Measurements from ENCODE around the gene GTF2B. TPM values are rescaled to one million over a fixed set of nuclear protein-coding genes. Genes with fewer than 3 reads are reported as not detected.

Gene GTF2B
- total RNA-seq, 2 donors from 2014 or later = 29.8 to 34.0 TPM

GRCh38 chr1:88891951-88892340, 579 bp upstream of the GTF2B start:
- Histone ChIP-seq H3K27ac (peak overlapping the region; percentile 89 to 95), H3K4me1 (replicated peaks) (no peaks in the 10 kb centered on the region), H3K4me3 (peak overlapping the region; percentile 87 to 93), H3K27me3 (replicated peaks; ENCODE audit: insufficient read depth) (no peaks in the 10 kb centered on the region), H3K36me3 (no peaks in the 10 kb centered on the region), H3K9me3 (no peaks in the 10 kb centered on the region)
- TF ChIP-seq CTCF (IDR thresholded peaks at IDR 0.05) (no peak), POLR2A (IDR thresholded peaks at IDR 0.05) (no peak), POLR2AphosphoS5 (IDR thresholded peaks at IDR 0.05) (no peak)
- WGBS = 16% methylated on average over 10 of the region's 10 CpGs
- DNase-seq (ENCODE audit: low spot score) = no peak
- intact Hi-C loops (cut with DNase I) = loop anchor here (5.0 kb wide), 1 partner anchor 205 kb away; no protein-coding TSS in a partner anchor

- Histone ChIP-seq H3K9me3 (no peaks in the 10 kb centered on the region), H3K4me3 (peak overlapping the region; percentile 87 to 93), H3K4me1 (replicated peaks) (no peaks in the 10 kb centered on the region), H3K36me3 (no peaks in the 10 kb centered on the region), H3K27ac (peak overlapping the region; percentile 89 to 95), H3K27me3 (replicated peaks; ENCODE audit: insufficient read depth) (no peaks in the 10 kb centered on the region)
- WGBS = 1% methylated on average over 14 of the region's 18 CpGs
- DNase-seq (ENCODE audit: low spot score) = peak; percentile 11
- TF ChIP-seq POLR2AphosphoS5 (IDR thresholded peaks at IDR 0.05) (no peak), POLR2A (IDR thresholded peaks at IDR 0.05) (no peak), CTCF (IDR thresholded peaks at IDR 0.05) (no peak)
- intact Hi-C loops (cut with DNase I) = loop anchor here (5.0 kb wide), 1 partner anchor 204 kb away; no protein-coding TSS in a partner anchor
Observed at GRCh38 chr1:88890791-88891317, 513 bp downstream of the GTF2B start.

GRCh38 chr1:88890131-88890530, 1.2 kb downstream of the GTF2B start:
- H3K9me3 ChIP-seq = no peaks in the 10 kb centered on the region
- H3K27me3 ChIP-seq (replicated peaks; ENCODE audit: insufficient read depth) = no peaks in the 10 kb centered on the region
- no peaks in the 10 kb centered on the region for H3K36me3 ChIP-seq
- 25% methylated on average over 2 of the region's 2 CpGs for WGBS
- H3K4me1 ChIP-seq (replicated peaks) = no peaks in the 10 kb centered on the region
- peak overlapping the region; percentile 87 to 93 for H3K4me3 ChIP-seq
- TF ChIP-seq POLR2A (IDR thresholded peaks at IDR 0.05) = no peak
- TF ChIP-seq POLR2AphosphoS5 (IDR thresholded peaks at IDR 0.05) = no peak
- TF ChIP-seq CTCF (IDR thresholded peaks at IDR 0.05) = no peak
- no peak overlapping the region for H3K27ac ChIP-seq
- DNase-seq (ENCODE audit: low spot score) = no peak
- intact Hi-C loops (cut with DNase I) = loop anchor here (5.0 kb wide), 1 partner anchor 203 kb away; no protein-coding TSS in a partner anchor

GRCh38 chr1:88888750-88889149, 2.6 kb downstream of the GTF2B start:
- H3K36me3 ChIP-seq = no peaks in the 10 kb centered on the region
- no peaks in the 10 kb centered on the region for H3K27me3 ChIP-seq (replicated peaks; ENCODE audit: insufficient read depth)
- no peak for DNase-seq (ENCODE audit: low spot score)
- intact Hi-C loops (cut with DNase I) = loop anchor here (10.0 kb wide), 1 partner anchor 94 kb away; no protein-coding TSS in a partner anchor
- H3K9me3 ChIP-seq = no peaks in the 10 kb centered on the region
- no peaks in the 10 kb centered on the region for H3K4me1 ChIP-seq (replicated peaks)
- TF ChIP-seq POLR2AphosphoS5 (IDR thresholded peaks at IDR 0.05) = no peak
- TF ChIP-seq CTCF (IDR thresholded peaks at IDR 0.05) = no peak
- TF ChIP-seq POLR2A (IDR thresholded peaks at IDR 0.05) = no peak
- WGBS = 72% methylated on average over 1 of the region's 1 CpG
- H3K27ac ChIP-seq = no peak overlapping the region
- no peak overlapping the region for H3K4me3 ChIP-seq

- intact Hi-C loops (cut with DNase I) = loop anchor here (10.0 kb wide), 1 partner anchor 91 kb away; no protein-coding TSS in a partner anchor
- Histone ChIP-seq H3K9me3 (no peaks in the 10 kb centered on the region), H3K27ac (no peak overlapping the region), H3K4me1 (replicated peaks) (peaks cover 2% of the 10 kb centered on the region), H3K4me3 (no peak overlapping the region), H3K27me3 (replicated peaks; ENCODE audit: insufficient read depth) (no peaks in the 10 kb centered on the region), H3K36me3 (no peaks in the 10 kb centered on the region)
- 79% methylated on average over 3 of the region's 3 CpGs for WGBS
- TF ChIP-seq POLR2A (IDR thresholded peaks at IDR 0.05) = no peak
- TF ChIP-seq CTCF (IDR thresholded peaks at IDR 0.05) = no peak
- no peak for TF ChIP-seq POLR2AphosphoS5 (IDR thresholded peaks at IDR 0.05)
- no peak for DNase-seq (ENCODE audit: low spot score)
Observed at GRCh38 chr1:88885933-88886332, 5.4 kb downstream of the GTF2B start.
